GM23338 (cell line): ENCODE measurements around the gene RER1. TPM values are rescaled to one million over a fixed set of nuclear protein-coding genes. Genes with fewer than 3 reads are reported as not detected.

Source experiments
- ATAC-seq: fragments of 200-7000 bp; cut with Tn5 transposase; 3 replicates; pipeline ENCODE4 v1.9.1; 2020
- DNase-seq: peaks from one replicate; pipeline ENCODE4 v3.0.0-alpha.2; 2015; ENCODE audit warnings: low spot score
- H2AFZ ChIP-seq: fragments of 200-600 bp; sonication (generic); 2 replicates; pipeline ENCODE4 v1.8.0; 2016; ENCODE audit warnings: antibody characterized with exemption, mild to moderate bottlenecking, moderate library complexity
- H3F3A ChIP-seq: fragments of 200-600 bp; sonication (generic); replicated peaks from 2 replicates; pipeline ENCODE4 v1.8.0; 2017; ENCODE audit warnings: antibody characterized with exemption, mixed run types, low read depth
- H3K27ac ChIP-seq: fragments of 200-600 bp; sonication (generic); 2 replicates; pipeline ENCODE4 v1.6.1; 2016; ENCODE audit warnings: low read depth
- H3K27me3 ChIP-seq: fragments of 200-600 bp; sonication (generic); 2 replicates; pipeline ENCODE4 v1.8.0; 2016; ENCODE audit warnings: mild to moderate bottlenecking, mixed run types, moderate library complexity; ENCODE audit not compliant: insufficient read depth
- H3K36me3 ChIP-seq: fragments of 200-600 bp; sonication (generic); 2 replicates; pipeline ENCODE4 v1.8.0; 2016; ENCODE audit warnings: mild to moderate bottlenecking; ENCODE audit not compliant: insufficient read depth
- H3K4me1 ChIP-seq: fragments of 200-600 bp; sonication (generic); 2 replicates; pipeline ENCODE4 v1.8.0; 2016; ENCODE audit warnings: mild to moderate bottlenecking, moderate library complexity; ENCODE audit not compliant: insufficient read depth
- H3K4me2 ChIP-seq: fragments of 200-600 bp; sonication (generic); 2 replicates; pipeline ENCODE4 v1.7.1; 2017; ENCODE audit warnings: mixed run types
- H3K4me3 ChIP-seq: fragments of 200-600 bp; sonication (generic); 2 replicates; pipeline ENCODE4 v1.6.1; 2016; ENCODE audit warnings: mixed run types
- H3K79me2 ChIP-seq: fragments of 200-600 bp; sonication (generic); replicated peaks from 2 replicates; pipeline ENCODE4 v1.8.0; 2017; ENCODE audit warnings: mild to moderate bottlenecking; ENCODE audit not compliant: insufficient read depth
- H3K9me2 ChIP-seq: fragments of 200-600 bp; sonication (generic); 2 replicates; pipeline ENCODE4 v1.8.0; 2017; ENCODE audit not compliant: insufficient read depth
- H4K20me1 ChIP-seq: fragments of 200-600 bp; sonication (generic); replicated peaks from 2 replicates; pipeline ENCODE4 v1.8.0; 2017; ENCODE audit warnings: mild to moderate bottlenecking; ENCODE audit not compliant: insufficient read depth
- H3K27ac Mint-ChIP-seq: 2 replicates; pipeline ENCODE4 v1.8.0; 2020; ENCODE audit warnings: inconsistent platforms, mild to moderate bottlenecking, moderate library complexity, mixed read lengths
- H3K27me3 Mint-ChIP-seq: 3 replicates; pipeline ENCODE4 v1.8.0; 2022; ENCODE audit warnings: low read depth, mild to moderate bottlenecking, moderate library complexity, mixed read lengths, inconsistent platforms; ENCODE audit not compliant: insufficient read depth, poor library complexity
- H3K36me3 Mint-ChIP-seq: 3 replicates; pipeline ENCODE4 v1.8.0; 2021; ENCODE audit warnings: low read depth, mild to moderate bottlenecking, inconsistent platforms, moderate library complexity, mixed read lengths
- H3K4me1 Mint-ChIP-seq: 3 replicates; pipeline ENCODE4 v1.8.0; 2020; ENCODE audit warnings: mild to moderate bottlenecking, inconsistent platforms, mixed read lengths
- H3K4me3 Mint-ChIP-seq: 3 replicates; pipeline ENCODE4 v1.8.0; 2021; ENCODE audit warnings: moderate library complexity, mild to moderate bottlenecking, inconsistent platforms, mixed read lengths
- H3K9me3 Mint-ChIP-seq: 3 replicates; pipeline ENCODE4 v1.8.0; 2020; ENCODE audit warnings: moderate library complexity, mild to moderate bottlenecking, inconsistent platforms, mixed read lengths
- CREB1 ChIP-seq: fragments of 250-450 bp; sonication (Bioruptor Pico); IDR thresholded peaks from 2 replicates; pipeline ENCODE4 v1.5.0; 2020; ENCODE audit warnings: low read depth, mild to moderate bottlenecking, moderate library complexity
- CTCF ChIP-seq, 2 experiments: fragments of 200-600 bp in 1 of 2; sonication (generic) in 1 of 2; conservative IDR thresholded peaks; 2 replicates each; pipeline versions ENCODE4 v1.5.1 to v1.6.1; 2016 to 2017; ENCODE audit warnings: antibody characterized with exemption in 2 of 2, low read depth in 2 of 2, mild to moderate bottlenecking in 2 of 2, moderate library complexity in 1 of 2
- ETS1 ChIP-seq: IDR thresholded peaks from 2 replicates; pipeline ENCODE4 v1.6.1; 2016; ENCODE audit warnings: antibody characterized with exemption
- EZH2 ChIP-seq: fragments of 200-600 bp; sonication (generic); IDR thresholded peaks from one replicate; pipeline ENCODE4 v1.8.0; 2017; ENCODE audit warnings: antibody characterized with exemption, mild to moderate bottlenecking, low read depth; ENCODE audit not compliant: unreplicated experiment
- EZH2phosphoT487 ChIP-seq: fragments of 200-600 bp; sonication (generic); IDR thresholded peaks from one replicate; pipeline ENCODE4 v1.8.1; 2018; ENCODE audit warnings: antibody characterized with exemption; ENCODE audit not compliant: unreplicated experiment
- JUNB ChIP-seq: IDR thresholded peaks from one replicate; pipeline ENCODE4 v1.6.1; 2016; ENCODE audit warnings: antibody characterized with exemption; ENCODE audit not compliant: unreplicated experiment
- NANOG ChIP-seq: IDR thresholded peaks from 2 replicates; pipeline ENCODE4 v1.6.1; 2016; ENCODE audit warnings: antibody characterized with exemption, borderline replicate concordance
- POLR2AphosphoS5 ChIP-seq: IDR thresholded peaks from 2 replicates; pipeline ENCODE4 v1.6.1; 2016; ENCODE audit warnings: antibody characterized with exemption, low read depth
- REST ChIP-seq: IDR thresholded peaks from one replicate; pipeline ENCODE4 v1.6.1; 2018; ENCODE audit warnings: antibody characterized with exemption; ENCODE audit not compliant: unreplicated experiment
- STAT1 ChIP-seq: IDR thresholded peaks from one replicate; pipeline ENCODE4 v1.6.1; 2016; ENCODE audit warnings: antibody characterized with exemption; ENCODE audit not compliant: unreplicated experiment
- ZNF114 ChIP-seq: fragments of 250-450 bp; sonication (Bioruptor Pico); IDR thresholded peaks from 2 replicates; pipeline ENCODE4 v1.5.0; 2020; ENCODE audit warnings: mild to moderate bottlenecking, moderate library complexity
- ZNF331 ChIP-seq: fragments of 250-450 bp; sonication (Bioruptor Pico); IDR thresholded peaks from 2 replicates; pipeline ENCODE4 v1.5.0; 2020; ENCODE audit warnings: low read depth, mild to moderate bottlenecking, moderate library complexity
- polyA plus RNA-seq: library from polyadenylated mRNA; unstranded; fragments of >200 nt; fragmentation: Nextera tagmentation; extraction: Ambion mirVana; gene quantifications from 2 replicates; pipeline ENCODE4 v1.2.1, GENCODE V29; 2016
- total RNA-seq: library from RNA; depleted of rRNA; stranded (reverse); fragments of >200 nt; shearing (Covaris generic); gene quantifications from 2 replicates; pipeline ENCODE4 v1.2.3, GENCODE V29; 2014
- TF ChIP-seq, protein P1 (sequence below): fragments of 250-450 bp; sonication (Bioruptor Pico); IDR thresholded peaks from 2 replicates; pipeline ENCODE4 v1.5.0; 2020; ENCODE audit warnings: mild to moderate bottlenecking, moderate library complexity

Gene RER1
- total and polyA plus RNA-seq, 2 experiments from 2014 or later = 58.4 to 99.5 TPM

DNA sequence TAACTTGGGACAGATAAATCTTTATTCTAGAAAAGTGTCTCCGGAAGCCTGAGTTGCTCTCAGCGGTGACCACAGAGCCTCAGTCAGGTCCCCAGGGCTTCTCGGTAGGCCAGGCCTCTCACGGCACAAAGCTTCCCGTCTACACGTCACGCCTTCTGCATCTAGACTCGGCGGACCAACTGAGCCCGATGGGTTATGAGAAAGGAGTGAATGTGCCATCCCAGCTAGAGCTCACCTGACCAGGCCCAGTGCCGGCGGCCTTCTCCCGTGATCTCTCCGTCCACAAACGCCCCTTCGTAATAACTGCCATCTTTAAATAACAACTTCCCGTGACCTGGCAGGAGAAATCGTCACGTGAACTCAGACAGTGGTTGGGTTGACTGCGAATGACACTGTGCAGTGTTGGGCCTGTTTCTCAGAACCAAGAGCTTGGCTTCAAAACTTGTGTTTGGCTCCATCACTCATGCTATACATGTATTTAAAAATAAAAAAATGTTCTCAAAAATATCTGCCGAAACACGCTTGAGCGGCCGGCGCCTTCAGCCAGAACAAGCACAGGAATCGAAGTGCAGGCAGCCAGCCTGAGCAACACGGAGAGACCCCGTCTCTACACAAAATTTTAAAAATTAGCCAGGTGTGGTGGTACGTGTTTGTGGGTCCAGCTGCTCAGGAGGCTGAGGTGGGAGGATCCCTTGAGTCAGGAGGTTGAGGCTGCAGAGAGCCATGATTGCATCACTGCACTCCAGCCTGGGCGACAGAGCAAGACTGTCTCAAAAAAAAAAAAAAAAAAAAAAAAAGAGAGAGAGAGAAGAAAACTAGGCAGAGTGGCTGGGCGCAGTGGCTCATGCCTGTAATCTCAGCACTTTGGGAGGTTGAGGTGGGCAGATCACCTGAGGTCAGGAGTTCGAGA, 3.4 kb upstream of the RER1 start:
- DNase-seq = no peak
- Histone ChIP-seq H3K79me2 (peaks cover 20% of the 10 kb centered on the region), H3K27me3 (no peaks in the 10 kb centered on the region), H3F3A (0 out of 2 replicates have a peak, but pooled peaks cover 6% of the 10 kb centered on the region), H3K4me3 (no peak overlapping the region), H3K4me1 (no peaks in the 10 kb centered on the region; the same call in 1 of the 2 replicates), H3K36me3 (no peaks in the 10 kb centered on the region), H3K9me2 (no peaks in the 10 kb centered on the region), H3K4me2 (no peak overlapping the region), H2AFZ (no peak overlapping the region), H3K27ac (no peak overlapping the region), H4K20me1 (peaks cover 2% of the 10 kb centered on the region)
- Mint-ChIP-seq H3K36me3 (peaks cover 12% of the 10 kb centered on the region), H3K27ac (no peak overlapping the region), H3K27me3 (peaks cover 6% of the 10 kb centered on the region), H3K9me3 (no peaks in the 10 kb centered on the region), H3K4me1 (peaks cover 16% of the 10 kb centered on the region), H3K4me3 (no peak overlapping the region)
- ATAC-seq = no peak
- TF ChIP-seq NANOG (no peak), REST (no peak), EZH2 (no peak), JUNB (no peak), ETS1 (no peak), POLR2AphosphoS5 (no peak), CTCF (conservative IDR thresholded peaks at IDR 0.05; ENCODE audit: low read depth in 2 of 2) (no peak), ZNF114 (CRISPR knock-in tag) (no peak), STAT1 (no peak), EZH2phosphoT487 (no peak), ZNF331 (no peak), CREB1 (CRISPR knock-in tag) (no peak)
- TF ChIP-seq, protein P1, sequence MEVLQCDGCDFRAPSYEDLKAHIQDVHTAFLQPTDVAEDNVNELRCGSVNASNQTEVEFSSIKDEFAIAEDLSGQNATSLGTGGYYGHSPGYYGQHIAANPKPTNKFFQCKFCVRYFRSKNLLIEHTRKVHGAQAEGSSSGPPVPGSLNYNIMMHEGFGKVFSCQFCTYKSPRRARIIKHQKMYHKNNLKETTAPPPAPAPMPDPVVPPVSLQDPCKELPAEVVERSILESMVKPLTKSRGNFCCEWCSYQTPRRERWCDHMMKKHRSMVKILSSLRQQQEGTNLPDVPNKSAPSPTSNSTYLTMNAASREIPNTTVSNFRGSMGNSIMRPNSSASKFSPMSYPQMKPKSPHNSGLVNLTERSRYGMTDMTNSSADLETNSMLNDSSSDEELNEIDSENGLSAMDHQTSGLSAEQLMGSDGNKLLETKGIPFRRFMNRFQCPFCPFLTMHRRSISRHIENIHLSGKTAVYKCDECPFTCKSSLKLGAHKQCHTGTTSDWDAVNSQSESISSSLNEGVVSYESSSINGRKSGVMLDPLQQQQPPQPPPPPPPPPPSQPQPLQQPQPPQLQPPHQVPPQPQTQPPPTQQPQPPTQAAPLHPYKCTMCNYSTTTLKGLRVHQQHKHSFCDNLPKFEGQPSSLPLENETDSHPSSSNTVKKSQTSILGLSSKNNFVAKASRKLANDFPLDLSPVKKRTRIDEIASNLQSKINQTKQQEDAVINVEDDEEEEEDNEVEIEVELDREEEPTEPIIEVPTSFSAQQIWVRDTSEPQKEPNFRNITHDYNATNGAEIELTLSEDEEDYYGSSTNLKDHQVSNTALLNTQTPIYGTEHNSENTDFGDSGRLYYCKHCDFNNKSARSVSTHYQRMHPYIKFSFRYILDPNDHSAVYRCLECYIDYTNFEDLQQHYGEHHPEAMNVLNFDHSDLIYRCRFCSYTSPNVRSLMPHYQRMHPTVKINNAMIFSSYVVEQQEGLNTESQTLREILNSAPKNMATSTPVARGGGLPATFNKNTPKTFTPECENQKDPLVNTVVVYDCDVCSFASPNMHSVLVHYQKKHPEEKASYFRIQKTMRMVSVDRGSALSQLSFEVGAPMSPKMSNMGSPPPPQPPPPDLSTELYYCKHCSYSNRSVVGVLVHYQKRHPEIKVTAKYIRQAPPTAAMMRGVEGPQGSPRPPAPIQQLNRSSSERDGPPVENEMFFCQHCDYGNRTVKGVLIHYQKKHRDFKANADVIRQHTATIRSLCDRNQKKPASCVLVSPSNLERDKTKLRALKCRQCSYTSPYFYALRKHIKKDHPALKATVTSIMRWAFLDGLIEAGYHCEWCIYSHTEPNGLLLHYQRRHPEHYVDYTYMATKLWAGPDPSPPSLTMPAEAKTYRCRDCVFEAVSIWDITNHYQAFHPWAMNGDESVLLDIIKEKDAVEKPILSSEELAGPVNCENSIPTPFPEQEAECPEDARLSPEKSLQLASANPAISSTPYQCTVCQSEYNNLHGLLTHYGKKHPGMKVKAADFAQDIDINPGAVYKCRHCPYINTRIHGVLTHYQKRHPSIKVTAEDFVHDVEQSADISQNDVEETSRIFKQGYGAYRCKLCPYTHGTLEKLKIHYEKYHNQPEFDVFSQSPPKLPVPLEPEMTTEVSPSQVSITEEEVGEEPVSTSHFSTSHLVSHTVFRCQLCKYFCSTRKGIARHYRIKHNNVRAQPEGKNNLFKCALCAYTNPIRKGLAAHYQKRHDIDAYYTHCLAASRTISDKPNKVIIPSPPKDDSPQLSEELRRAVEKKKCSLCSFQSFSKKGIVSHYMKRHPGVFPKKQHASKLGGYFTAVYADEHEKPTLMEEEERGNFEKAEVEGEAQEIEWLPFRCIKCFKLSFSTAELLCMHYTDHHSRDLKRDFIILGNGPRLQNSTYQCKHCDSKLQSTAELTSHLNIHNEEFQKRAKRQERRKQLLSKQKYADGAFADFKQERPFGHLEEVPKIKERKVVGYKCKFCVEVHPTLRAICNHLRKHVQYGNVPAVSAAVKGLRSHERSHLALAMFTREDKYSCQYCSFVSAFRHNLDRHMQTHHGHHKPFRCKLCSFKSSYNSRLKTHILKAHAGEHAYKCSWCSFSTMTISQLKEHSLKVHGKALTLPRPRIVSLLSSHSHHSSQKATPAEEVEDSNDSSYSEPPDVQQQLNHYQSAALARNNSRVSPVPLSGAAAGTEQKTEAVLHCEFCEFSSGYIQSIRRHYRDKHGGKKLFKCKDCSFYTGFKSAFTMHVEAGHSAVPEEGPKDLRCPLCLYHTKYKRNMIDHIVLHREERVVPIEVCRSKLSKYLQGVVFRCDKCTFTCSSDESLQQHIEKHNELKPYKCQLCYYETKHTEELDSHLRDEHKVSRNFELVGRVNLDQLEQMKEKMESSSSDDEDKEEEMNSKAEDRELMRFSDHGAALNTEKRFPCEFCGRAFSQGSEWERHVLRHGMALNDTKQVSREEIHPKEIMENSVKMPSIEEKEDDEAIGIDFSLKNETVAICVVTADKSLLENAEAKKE (CRISPR knock-in tag) = no peak
